ENCODE data around the gene TLR1. TPM values are rescaled to one million over a fixed set of nuclear protein-coding genes. Genes with fewer than 3 reads are reported as not detected.
"Not testable (repeated sequence)": the region's sequence is repeated elsewhere in the genome, so short reads cannot be mapped to it uniquely, and the experiment has no call there.

The TLR1 gene
- polyA plus RNA-seq, 4 donors, result 3.3 to 8.3 (median 4.6) TPM

GRCh38 chr4:38780833-38781484, 23.6 kb downstream of the TLR1 start:
- no peak for DNase-seq (ENCODE audit: low read depth in 4 of 4, low spot score in 3 of 4)

DNA sequence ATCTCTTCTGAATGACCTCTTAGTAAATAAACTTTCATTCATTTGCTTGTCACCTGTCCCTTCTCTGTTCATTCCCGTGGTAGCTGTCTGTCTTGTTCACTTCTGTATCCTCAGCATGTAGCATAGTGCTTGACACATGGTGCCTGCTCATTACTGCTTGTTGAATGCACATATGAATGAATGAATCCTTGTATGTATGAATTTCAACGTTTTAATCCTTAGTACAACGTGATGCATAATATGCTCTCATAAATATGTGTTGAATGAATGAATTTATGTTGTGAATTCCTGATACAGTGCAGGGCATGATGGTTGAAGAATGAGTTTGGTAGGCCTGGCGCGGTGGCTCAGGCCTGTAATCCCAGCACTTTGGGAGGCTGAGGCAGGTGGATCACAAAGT, 24.8 kb downstream of the TLR1 start:
- no peak for DNase-seq (ENCODE audit: low read depth in 4 of 4, low spot score in 3 of 4)

GRCh38 chr4:38777925-38778324, 26.7 kb downstream of the TLR1 start:
- not testable (repeated sequence) for DNase-seq (ENCODE audit: low read depth in 4 of 4, low spot score in 3 of 4)

- no peak for DNase-seq (ENCODE audit: low read depth in 4 of 4, low spot score in 3 of 4)
These were observed 29.3 kb downstream of the TLR1 start for GRCh38 chr4:38775326-38775725.

DNA sequence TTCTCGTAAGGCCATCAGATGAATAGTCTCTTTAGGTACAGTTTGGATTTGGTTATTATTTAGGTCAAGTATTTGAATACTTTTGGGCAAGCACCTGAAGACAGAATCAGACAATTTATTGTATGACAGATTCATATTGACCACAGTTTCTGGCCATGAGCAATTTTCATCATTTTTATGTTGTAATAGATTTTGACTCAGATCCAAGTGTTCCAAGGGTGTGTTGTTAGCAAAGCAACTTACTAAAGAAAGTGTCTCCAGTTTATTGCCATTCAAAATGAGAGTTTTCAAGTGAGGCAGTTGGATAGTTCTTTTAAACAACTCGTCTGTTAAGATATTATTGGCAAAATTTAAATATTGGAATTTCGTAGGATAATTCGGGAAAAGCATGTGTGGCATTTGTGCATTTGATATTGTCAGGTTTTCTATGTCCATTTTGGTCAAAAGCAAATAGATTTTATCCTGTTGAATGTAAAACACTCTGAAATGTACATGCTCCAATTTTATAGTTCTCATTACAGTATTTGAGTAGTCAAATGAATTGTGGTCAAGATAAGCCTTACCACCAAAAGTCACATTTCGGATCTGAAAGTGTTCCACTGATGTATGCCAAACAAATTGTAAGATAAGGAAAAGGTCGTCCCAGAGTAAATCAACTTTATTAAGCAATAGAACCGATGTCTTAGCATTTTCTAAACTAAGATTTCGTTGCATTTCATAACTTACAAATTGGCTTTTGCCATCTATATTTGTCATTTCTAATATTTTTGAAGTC, 30.2 kb downstream of the TLR1 start:
- no peak for DNase-seq (ENCODE audit: low read depth in 4 of 4, low spot score in 3 of 4)

DNA sequence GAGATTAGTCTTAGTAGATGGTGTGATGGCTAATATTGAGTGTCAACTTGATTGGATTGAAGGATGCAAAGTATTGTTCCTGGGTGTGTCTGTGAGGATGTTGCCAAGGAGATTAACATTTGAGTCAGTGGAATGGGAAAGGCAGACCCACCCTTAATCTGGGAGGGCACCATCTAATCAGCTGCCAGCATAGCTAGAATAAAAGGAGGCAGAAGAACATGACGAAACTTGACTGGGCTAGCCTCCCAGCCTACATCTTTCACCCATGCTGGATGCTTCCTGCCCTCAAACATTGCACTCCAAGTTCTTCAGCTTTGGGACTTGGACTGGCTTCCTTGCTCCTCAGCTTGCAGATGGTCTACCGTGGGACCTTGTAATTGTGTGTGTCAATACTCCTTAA, 34.3 kb downstream of the TLR1 start:
- DNase-seq (ENCODE audit: low read depth in 4 of 4, low spot score in 3 of 4), result not testable (repeated sequence)

DNA sequence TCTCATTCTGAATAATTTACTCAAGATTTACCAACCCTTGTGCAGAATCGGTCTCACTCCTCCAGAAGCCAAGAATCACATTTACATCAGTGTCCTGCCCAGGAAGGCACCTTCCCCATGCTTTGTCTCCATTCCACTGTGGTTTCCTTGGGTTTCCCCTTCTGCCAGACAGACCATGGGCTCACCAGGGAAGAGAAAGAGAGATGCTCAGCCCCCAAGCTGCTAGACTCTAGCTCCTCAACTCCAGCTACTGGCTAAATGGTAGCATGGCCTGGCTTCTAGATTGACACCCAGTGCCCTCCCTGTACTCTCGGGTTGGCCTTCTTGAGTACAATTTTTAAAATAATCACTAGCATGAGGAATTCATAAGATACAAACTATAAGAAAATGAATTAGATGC, 34.7 kb downstream of the TLR1 start:
- no peak for DNase-seq (ENCODE audit: low read depth in 4 of 4, low spot score in 3 of 4)

GRCh38 chr4:38769441-38769840, 35.1 kb downstream of the TLR1 start:
- no peak for DNase-seq (ENCODE audit: low read depth in 4 of 4, low spot score in 3 of 4)

DNA sequence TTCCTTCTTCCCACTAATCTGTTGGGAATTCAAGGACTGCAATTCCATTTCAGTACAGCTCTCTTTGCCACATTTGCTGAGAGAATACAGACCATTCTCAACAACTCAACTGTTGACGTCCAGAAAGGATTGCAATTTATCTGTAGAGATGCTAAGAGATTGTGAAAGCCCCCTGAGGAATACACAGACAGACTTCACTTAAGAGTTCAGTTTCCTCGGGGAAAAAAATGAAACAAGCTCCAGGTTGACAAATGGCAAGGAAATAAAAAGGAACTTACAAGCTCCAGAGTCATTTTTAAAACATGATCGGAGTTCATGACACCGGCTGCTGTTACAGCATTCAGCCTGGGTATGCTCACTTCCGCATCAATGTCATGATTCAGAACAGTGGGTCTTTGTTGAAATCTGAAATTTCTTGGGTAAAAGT, 35.6 kb downstream of the TLR1 start:
- no peak for DNase-seq (ENCODE audit: low read depth in 4 of 4, low spot score in 3 of 4)

DNA sequence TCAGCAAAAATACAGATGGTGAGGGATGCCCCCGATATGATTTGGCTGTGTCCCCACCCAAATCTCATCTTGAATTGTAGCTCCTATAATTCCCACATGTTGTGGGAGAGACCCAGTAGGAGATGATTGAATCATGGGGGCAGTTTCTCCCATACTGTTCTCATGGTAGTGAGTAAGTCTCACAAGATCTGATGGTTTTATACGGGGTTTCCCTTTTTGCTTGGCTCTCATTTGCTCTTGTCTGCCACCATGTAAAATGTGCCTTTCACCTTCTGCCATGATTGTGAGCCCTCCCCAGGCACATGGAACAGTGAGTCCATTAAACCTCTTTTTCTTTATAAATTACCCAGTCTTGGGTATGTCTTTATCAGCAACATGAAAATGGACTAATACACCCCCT, 37.7 kb downstream of the TLR1 start:
- DNase-seq (ENCODE audit: low read depth in 4 of 4, low spot score in 3 of 4), result not testable (repeated sequence)

- no peak for DNase-seq (ENCODE audit: low read depth in 4 of 4, low spot score in 3 of 4)
These were observed 39.2 kb downstream of the TLR1 start for GRCh38 chr4:38765382-38765781.

- no peak for DNase-seq (ENCODE audit: low read depth in 4 of 4, low spot score in 3 of 4)
These were observed 40.3 kb downstream of the TLR1 start for GRCh38 chr4:38764277-38764676.

DNA sequence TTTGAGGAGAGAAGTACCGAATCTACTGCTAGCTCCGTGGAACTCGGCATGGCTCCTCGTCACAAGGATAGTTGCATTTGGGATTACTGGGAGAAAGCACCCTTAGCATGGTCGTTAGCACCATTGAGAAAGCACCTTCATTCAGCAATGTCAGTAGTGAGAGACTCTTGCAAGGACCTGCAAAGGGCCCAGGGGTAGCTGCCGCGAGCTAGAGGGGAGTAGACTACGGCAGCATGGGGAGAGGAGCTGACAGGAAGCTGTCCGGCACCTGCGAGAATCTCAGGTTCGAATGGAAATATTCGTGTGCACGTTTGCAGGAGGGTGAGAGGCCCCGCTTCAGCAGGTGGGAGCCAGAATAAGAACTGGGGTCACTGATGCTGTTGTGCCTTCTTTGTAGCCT, 42.0 kb downstream of the TLR1 start:
- DNase-seq (ENCODE audit: low read depth in 4 of 4, low spot score in 3 of 4), result no peak

GRCh38 chr4:38759790-38760122, 44.8 kb downstream of the TLR1 start:
- DNase-seq (ENCODE audit: low read depth in 4 of 4, low spot score in 3 of 4), result no peak

- DNase-seq (ENCODE audit: low read depth in 4 of 4, low spot score in 3 of 4), result peak in 3 of 4 donors; percentile 46 to 50 (median 49)
These were observed 45.3 kb downstream of the TLR1 start for GRCh38 chr4:38759113-38759789.

DNA sequence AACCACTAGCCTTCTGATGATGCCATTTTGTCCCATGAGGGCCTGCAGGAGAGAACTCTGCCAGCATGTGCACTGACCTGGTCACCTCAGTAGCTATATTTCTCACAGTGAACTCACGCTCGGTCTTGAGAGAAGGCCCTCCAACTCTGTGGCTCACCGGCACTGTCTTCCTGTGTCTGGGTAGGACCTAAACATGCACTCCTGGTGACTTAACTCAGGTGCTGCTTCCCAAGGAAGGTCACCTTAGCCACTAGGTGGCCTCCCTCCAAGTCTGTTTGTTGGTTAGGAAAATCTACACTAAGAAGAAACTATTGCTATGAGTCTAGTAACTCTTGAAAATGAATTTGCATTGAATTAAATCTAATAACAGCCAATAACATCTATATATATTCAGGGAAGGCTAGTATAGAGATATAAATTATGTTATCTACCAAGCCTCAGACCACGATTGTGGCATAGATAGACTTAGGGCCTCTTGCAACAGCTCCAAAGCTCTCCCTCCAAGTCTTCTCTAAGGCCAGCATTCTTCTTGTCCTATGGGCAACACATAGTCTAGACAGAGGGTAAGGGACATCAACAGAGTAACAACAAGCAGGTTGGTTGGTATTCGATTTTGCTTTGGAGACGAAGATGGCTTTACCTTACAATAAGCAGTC, 46.5 kb downstream of the TLR1 start:
- no peak for DNase-seq (ENCODE audit: low read depth in 4 of 4, low spot score in 3 of 4)

GRCh38 chr4:38752941-38753806, 51.4 kb downstream of the TLR1 start:
- peak; percentile 84 to 92 (median 86) for DNase-seq (ENCODE audit: low read depth in 4 of 4, low spot score in 3 of 4)

- DNase-seq (ENCODE audit: low read depth in 4 of 4, low spot score in 3 of 4), result peak in 1 of 4 donors; percentile 50
These were observed 52.1 kb downstream of the TLR1 start for GRCh38 chr4:38752372-38752940.

DNA sequence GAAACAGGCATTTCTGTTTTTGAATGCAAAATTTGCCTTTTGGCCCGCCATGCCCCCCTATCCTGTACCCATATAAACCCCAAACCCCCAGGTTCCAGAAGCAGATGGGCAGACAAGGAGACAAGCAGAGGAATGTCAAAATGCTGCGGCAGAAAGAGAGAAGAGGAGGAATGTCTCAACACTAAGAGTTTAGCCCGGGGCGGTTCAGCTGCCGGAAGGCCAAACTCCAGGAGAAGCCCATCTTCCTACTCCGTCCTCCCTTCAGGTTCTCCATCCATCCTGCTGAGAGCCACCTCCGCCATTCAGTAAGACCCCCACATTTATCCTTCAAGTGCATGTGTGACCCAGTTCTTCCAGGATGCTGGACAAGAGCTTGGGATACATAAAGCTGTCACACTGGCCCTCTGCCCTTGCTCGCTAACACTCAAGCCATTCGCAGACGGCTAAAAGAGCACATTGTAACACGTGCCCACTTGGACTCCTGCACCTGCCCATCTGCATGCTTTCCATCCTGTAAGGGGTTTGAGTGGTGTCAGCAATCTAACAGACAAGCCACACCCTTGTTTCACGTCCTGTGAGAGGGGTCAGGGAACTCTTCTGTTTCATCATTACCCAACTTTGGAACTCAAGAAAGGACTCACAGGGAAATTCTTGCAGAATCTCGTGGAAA, 53.1 kb downstream of the TLR1 start:
- DNase-seq (ENCODE audit: low read depth in 4 of 4, low spot score in 3 of 4), result no peak

All from left renal pelvis (tissue), 4 donors.